HCEC 1CT (cell line): Measurements from ENCODE around the gene CYBC1.

ENCODE experiments used
- DNase-seq: peaks from one replicate; pipeline ENCODE4 v3.0.0-alpha.2; 2017

The CYBC1 gene

GRCh38 chr17:82446649-82447048 is 3.9 kb downstream of the CYBC1 start:
- no peak for DNase-seq

- DNase-seq = no peak
Observed at GRCh38 chr17:82446124-82446523, 4.4 kb downstream of the CYBC1 start.

GRCh38 chr17:82445542-82445941 is 5.0 kb downstream of the CYBC1 start:
- no peak for DNase-seq

GRCh38 chr17:82444941-82445521 is 5.5 kb downstream of the CYBC1 start:
- DNase-seq = no peak

GRCh38 chr17:82444284-82444893 is 6.2 kb downstream of the CYBC1 start:
- DNase-seq = no peak

- no peak for DNase-seq
Observed at GRCh38 chr17:82443465-82444283, 6.9 kb downstream of the CYBC1 start.

GRCh38 chr17:82442643-82443464 is 7.7 kb downstream of the CYBC1 start:
- DNase-seq = no peak

- DNase-seq = no peak
Observed at GRCh38 chr17:82441691-82442487, 8.7 kb downstream of the CYBC1 start.

GRCh38 chr17:82440991-82441627 is 9.4 kb downstream of the CYBC1 start:
- DNase-seq = no peak

- DNase-seq = no peak
Observed at GRCh38 chr17:82440469-82440981, 10.0 kb downstream of the CYBC1 start.

- no peak for DNase-seq
Observed at GRCh38 chr17:82439829-82440365, 10.7 kb downstream of the CYBC1 start.

GRCh38 chr17:82439194-82439828 is 11.2 kb downstream of the CYBC1 start:
- DNase-seq = no peak

- DNase-seq = no peak
Observed at GRCh38 chr17:82438401-82439193, 12.0 kb downstream of the CYBC1 start.

GRCh38 chr17:82437325-82437668 is 13.3 kb downstream of the CYBC1 start:
- DNase-seq = no peak

GRCh38 chr17:82436601-82437324 is 13.8 kb downstream of the CYBC1 start:
- no peak for DNase-seq

- no peak for DNase-seq
Observed at GRCh38 chr17:82435601-82436583, 14.7 kb downstream of the CYBC1 start.

- no peak for DNase-seq
Observed at GRCh38 chr17:82435103-82435502, 15.4 kb downstream of the CYBC1 start.

- no peak for DNase-seq
Observed at GRCh38 chr17:82434216-82434565, 16.4 kb downstream of the CYBC1 start.
